Measurements from ENCODE around the gene PCLO. TPM values are rescaled to one million over a fixed set of nuclear protein-coding genes. Genes with fewer than 3 reads are reported as not detected.

PCLO gene
- total RNA-seq, 1 experiment from 2014 or later: 3.0 TPM

- TF ChIP-seq ESRRA (CRISPR knock-in tag; IDR thresholded peaks at IDR 0.05; ENCODE audit: borderline replicate concordance): no peak
- no peak for TF ChIP-seq ZNF219 (CRISPR knock-in tag; IDR thresholded peaks at IDR 0.05; ENCODE audit: borderline replicate concordance)
Observed at GRCh38 chr7:82745117-82745516, 417.6 kb downstream of the PCLO start (continued).

GRCh38 chr7:82742163-82742562 is 420.5 kb downstream of the PCLO start:
- Mint-ChIP-seq H3K4me1 (peaks cover 34% of the 10 kb centered on the region), H3K27me3 (ENCODE audit: low read depth) (peaks cover 4% of the 10 kb centered on the region; the same call in 1 of the 2 replicates), H3K4me3 (no peak overlapping the region), H3K27ac (no peak overlapping the region), H3K9me3 (peaks cover 15% of the 10 kb centered on the region), H3K36me3 (peaks cover 3% of the 10 kb centered on the region; the same call in 1 of the 2 replicates)
- no peak for DNase-seq (ENCODE audit: low spot score)
- ChIA-PET CTCF (no interaction called here), POLR2A (no interaction called here)
- peak; percentile 64 for ATAC-seq
- no peak for TF ChIP-seq ZNF138 (CRISPR knock-in tag; conservative IDR thresholded peaks at IDR 0.05)
- TF ChIP-seq, protein P1, sequence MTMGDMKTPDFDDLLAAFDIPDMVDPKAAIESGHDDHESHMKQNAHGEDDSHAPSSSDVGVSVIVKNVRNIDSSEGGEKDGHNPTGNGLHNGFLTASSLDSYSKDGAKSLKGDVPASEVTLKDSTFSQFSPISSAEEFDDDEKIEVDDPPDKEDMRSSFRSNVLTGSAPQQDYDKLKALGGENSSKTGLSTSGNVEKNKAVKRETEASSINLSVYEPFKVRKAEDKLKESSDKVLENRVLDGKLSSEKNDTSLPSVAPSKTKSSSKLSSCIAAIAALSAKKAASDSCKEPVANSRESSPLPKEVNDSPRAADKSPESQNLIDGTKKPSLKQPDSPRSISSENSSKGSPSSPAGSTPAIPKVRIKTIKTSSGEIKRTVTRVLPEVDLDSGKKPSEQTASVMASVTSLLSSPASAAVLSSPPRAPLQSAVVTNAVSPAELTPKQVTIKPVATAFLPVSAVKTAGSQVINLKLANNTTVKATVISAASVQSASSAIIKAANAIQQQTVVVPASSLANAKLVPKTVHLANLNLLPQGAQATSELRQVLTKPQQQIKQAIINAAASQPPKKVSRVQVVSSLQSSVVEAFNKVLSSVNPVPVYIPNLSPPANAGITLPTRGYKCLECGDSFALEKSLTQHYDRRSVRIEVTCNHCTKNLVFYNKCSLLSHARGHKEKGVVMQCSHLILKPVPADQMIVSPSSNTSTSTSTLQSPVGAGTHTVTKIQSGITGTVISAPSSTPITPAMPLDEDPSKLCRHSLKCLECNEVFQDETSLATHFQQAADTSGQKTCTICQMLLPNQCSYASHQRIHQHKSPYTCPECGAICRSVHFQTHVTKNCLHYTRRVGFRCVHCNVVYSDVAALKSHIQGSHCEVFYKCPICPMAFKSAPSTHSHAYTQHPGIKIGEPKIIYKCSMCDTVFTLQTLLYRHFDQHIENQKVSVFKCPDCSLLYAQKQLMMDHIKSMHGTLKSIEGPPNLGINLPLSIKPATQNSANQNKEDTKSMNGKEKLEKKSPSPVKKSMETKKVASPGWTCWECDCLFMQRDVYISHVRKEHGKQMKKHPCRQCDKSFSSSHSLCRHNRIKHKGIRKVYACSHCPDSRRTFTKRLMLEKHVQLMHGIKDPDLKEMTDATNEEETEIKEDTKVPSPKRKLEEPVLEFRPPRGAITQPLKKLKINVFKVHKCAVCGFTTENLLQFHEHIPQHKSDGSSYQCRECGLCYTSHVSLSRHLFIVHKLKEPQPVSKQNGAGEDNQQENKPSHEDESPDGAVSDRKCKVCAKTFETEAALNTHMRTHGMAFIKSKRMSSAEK (CRISPR knock-in tag; IDR thresholded peaks at IDR 0.05; ENCODE audit: borderline replicate concordance): no peak
- TF ChIP-seq, protein P2, sequence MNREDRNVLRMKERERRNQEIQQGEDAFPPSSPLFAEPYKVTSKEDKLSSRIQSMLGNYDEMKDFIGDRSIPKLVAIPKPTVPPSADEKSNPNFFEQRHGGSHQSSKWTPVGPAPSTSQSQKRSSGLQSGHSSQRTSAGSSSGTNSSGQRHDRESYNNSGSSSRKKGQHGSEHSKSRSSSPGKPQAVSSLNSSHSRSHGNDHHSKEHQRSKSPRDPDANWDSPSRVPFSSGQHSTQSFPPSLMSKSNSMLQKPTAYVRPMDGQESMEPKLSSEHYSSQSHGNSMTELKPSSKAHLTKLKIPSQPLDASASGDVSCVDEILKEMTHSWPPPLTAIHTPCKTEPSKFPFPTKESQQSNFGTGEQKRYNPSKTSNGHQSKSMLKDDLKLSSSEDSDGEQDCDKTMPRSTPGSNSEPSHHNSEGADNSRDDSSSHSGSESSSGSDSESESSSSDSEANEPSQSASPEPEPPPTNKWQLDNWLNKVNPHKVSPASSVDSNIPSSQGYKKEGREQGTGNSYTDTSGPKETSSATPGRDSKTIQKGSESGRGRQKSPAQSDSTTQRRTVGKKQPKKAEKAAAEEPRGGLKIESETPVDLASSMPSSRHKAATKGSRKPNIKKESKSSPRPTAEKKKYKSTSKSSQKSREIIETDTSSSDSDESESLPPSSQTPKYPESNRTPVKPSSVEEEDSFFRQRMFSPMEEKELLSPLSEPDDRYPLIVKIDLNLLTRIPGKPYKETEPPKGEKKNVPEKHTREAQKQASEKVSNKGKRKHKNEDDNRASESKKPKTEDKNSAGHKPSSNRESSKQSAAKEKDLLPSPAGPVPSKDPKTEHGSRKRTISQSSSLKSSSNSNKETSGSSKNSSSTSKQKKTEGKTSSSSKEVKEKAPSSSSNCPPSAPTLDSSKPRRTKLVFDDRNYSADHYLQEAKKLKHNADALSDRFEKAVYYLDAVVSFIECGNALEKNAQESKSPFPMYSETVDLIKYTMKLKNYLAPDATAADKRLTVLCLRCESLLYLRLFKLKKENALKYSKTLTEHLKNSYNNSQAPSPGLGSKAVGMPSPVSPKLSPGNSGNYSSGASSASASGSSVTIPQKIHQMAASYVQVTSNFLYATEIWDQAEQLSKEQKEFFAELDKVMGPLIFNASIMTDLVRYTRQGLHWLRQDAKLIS (CRISPR knock-in tag; IDR thresholded peaks at IDR 0.05; ENCODE audit: borderline replicate concordance): no peak
- TF ChIP-seq NR1H2 (CRISPR knock-in tag; IDR thresholded peaks at IDR 0.05): no peak
- no peak for TF ChIP-seq CBFB (CRISPR knock-in tag; IDR thresholded peaks at IDR 0.05; ENCODE audit: low read depth)
- no peak for TF ChIP-seq IRF2 (CRISPR knock-in tag; IDR thresholded peaks at IDR 0.05; ENCODE audit: borderline replicate concordance, low read depth)
- TF ChIP-seq, protein P3, sequence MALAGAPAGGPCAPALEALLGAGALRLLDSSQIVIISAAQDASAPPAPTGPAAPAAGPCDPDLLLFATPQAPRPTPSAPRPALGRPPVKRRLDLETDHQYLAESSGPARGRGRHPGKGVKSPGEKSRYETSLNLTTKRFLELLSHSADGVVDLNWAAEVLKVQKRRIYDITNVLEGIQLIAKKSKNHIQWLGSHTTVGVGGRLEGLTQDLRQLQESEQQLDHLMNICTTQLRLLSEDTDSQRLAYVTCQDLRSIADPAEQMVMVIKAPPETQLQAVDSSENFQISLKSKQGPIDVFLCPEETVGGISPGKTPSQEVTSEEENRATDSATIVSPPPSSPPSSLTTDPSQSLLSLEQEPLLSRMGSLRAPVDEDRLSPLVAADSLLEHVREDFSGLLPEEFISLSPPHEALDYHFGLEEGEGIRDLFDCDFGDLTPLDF (CRISPR knock-in tag; IDR thresholded peaks at IDR 0.05): no peak
- TF ChIP-seq, protein P4, sequence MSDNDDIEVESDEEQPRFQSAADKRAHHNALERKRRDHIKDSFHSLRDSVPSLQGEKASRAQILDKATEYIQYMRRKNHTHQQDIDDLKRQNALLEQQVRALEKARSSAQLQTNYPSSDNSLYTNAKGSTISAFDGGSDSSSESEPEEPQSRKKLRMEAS (CRISPR knock-in tag; IDR thresholded peaks at IDR 0.05): no peak
- TF ChIP-seq, protein P5, sequence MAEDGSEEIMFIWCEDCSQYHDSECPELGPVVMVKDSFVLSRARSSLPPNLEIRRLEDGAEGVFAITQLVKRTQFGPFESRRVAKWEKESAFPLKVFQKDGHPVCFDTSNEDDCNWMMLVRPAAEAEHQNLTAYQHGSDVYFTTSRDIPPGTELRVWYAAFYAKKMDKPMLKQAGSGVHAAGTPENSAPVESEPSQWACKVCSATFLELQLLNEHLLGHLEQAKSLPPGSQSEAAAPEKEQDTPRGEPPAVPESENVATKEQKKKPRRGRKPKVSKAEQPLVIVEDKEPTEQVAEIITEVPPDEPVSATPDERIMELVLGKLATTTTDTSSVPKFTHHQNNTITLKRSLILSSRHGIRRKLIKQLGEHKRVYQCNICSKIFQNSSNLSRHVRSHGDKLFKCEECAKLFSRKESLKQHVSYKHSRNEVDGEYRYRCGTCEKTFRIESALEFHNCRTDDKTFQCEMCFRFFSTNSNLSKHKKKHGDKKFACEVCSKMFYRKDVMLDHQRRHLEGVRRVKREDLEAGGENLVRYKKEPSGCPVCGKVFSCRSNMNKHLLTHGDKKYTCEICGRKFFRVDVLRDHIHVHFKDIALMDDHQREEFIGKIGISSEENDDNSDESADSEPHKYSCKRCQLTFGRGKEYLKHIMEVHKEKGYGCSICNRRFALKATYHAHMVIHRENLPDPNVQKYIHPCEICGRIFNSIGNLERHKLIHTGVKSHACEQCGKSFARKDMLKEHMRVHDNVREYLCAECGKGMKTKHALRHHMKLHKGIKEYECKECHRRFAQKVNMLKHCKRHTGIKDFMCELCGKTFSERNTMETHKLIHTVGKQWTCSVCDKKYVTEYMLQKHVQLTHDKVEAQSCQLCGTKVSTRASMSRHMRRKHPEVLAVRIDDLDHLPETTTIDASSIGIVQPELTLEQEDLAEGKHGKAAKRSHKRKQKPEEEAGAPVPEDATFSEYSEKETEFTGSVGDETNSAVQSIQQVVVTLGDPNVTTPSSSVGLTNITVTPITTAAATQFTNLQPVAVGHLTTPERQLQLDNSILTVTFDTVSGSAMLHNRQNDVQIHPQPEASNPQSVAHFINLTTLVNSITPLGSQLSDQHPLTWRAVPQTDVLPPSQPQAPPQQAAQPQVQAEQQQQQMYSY (CRISPR knock-in tag; IDR thresholded peaks at IDR 0.05): no peak
- no peak for TF ChIP-seq CREM (CRISPR knock-in tag; IDR thresholded peaks at IDR 0.05)
- TF ChIP-seq ZMAT4 (CRISPR knock-in tag; IDR thresholded peaks at IDR 0.05): no peak
- TF ChIP-seq GRHL2 (CRISPR knock-in tag; IDR thresholded peaks at IDR 0.05; ENCODE audit: insufficient replicate concordance, severe bottlenecking): no peak
- TF ChIP-seq ZSCAN18 (CRISPR knock-in tag; IDR thresholded peaks at IDR 0.05): no peak
- TF ChIP-seq, protein P6, sequence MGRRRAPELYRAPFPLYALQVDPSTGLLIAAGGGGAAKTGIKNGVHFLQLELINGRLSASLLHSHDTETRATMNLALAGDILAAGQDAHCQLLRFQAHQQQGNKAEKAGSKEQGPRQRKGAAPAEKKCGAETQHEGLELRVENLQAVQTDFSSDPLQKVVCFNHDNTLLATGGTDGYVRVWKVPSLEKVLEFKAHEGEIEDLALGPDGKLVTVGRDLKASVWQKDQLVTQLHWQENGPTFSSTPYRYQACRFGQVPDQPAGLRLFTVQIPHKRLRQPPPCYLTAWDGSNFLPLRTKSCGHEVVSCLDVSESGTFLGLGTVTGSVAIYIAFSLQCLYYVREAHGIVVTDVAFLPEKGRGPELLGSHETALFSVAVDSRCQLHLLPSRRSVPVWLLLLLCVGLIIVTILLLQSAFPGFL (CRISPR knock-in tag; IDR thresholded peaks at IDR 0.05; ENCODE audit: borderline replicate concordance): no peak

All from WTC11 (cell line).